ENCODE data around the gene LIM2.

DNA sequence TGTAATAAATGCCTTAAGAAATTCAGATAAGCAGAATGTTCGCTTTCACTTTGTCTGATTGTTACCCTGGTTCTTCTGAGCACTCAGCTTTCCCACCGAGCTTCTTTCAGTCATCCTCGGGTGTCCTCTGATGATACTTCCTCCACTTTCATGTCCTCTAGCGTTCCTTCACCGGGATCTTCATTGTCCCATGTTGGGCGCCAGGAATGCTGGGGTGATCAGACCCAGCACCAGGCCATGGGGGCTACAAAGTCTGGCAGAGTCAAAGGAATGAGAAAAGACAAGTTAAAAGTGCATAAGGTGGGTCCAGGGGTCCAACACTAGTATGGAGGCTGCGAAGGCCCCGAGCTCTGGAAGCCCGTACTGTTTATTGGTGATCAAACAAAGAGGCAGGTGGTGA is 14.3 kb upstream of the LIM2 start:
- TF ChIP-seq EP300 (IDR thresholded peaks at IDR 0.05; ENCODE audit: borderline replicate concordance in 1 of 2, low read depth in 2 of 2, low read length in 2 of 2) (no peak), CHD2 (IDR thresholded peaks at IDR 0.05; ENCODE audit: low read length) (no peak), BRCA1 (IDR thresholded peaks at IDR 0.05; ENCODE audit: low read depth, low read length) (no peak), HDAC2 (IDR thresholded peaks at IDR 0.05; ENCODE audit: borderline replicate concordance in 1 of 2, low read depth in 2 of 2, low read length in 2 of 2) (no peak), USF2 (IDR thresholded peaks at IDR 0.05; ENCODE audit: low read length) (no peak), SP1 (IDR thresholded peaks at IDR 0.05; ENCODE audit: low read depth, low read length) (no peak)

Data from H1 (cell line).